ENCODE results near the gene SLC25A52.

The SLC25A52 gene

GRCh38 chr18:31792580-31792911 is 31.9 kb upstream of the SLC25A52 start:
- Histone ChIP-seq H3F3A (ENCODE audit: insufficient read depth, low read length) (no peaks in the 10 kb centered on the region), H3K4me3 (ENCODE audit: low read depth, low read length, poor library complexity, severe bottlenecking) (no peak overlapping the region), H2AFZ (ENCODE audit: low read length) (no peak overlapping the region), H3K9ac (ENCODE audit: low read length) (no peak overlapping the region), H4K20me1 (ENCODE audit: insufficient read depth, low read length) (no peaks in the 10 kb centered on the region), H3K9me3 (ENCODE audit: low read length) (no peaks in the 10 kb centered on the region), H3K27me3 (ENCODE audit: insufficient read depth, low read length) (no peaks in the 10 kb centered on the region), H3K9me2 (ENCODE audit: low read depth, low read length) (no peaks in the 10 kb centered on the region), H3K27ac (ENCODE audit: low read depth, low read length, poor library complexity, severe bottlenecking) (no peak overlapping the region), H3K4me1 (ENCODE audit: insufficient read depth, low read length, severe bottlenecking) (no peaks in the 10 kb centered on the region), H3K36me3 (ENCODE audit: insufficient read depth, low read length) (no peaks in the 10 kb centered on the region), H3K4me2 (ENCODE audit: low read length) (no peak overlapping the region), H3K79me2 (ENCODE audit: insufficient read depth, low read length) (no peaks in the 10 kb centered on the region)
- TF ChIP-seq CTCF (IDR thresholded peaks at IDR 0.05; ENCODE audit: low read length) (no peak), EZH2 (IDR thresholded peaks at IDR 0.05; ENCODE audit: borderline replicate concordance, low read length) (no peak)

- Histone ChIP-seq H3K36me3 (ENCODE audit: insufficient read depth, low read length) (no peaks in the 10 kb centered on the region), H3K4me2 (ENCODE audit: low read length) (no peak overlapping the region), H3K27me3 (ENCODE audit: insufficient read depth, low read length) (no peaks in the 10 kb centered on the region), H4K20me1 (ENCODE audit: insufficient read depth, low read length) (no peaks in the 10 kb centered on the region), H3K4me1 (ENCODE audit: insufficient read depth, low read length, severe bottlenecking) (no peaks in the 10 kb centered on the region), H3K79me2 (ENCODE audit: insufficient read depth, low read length) (no peaks in the 10 kb centered on the region), H3K9ac (ENCODE audit: low read length) (no peak overlapping the region), H3K27ac (ENCODE audit: low read depth, low read length, poor library complexity, severe bottlenecking) (no peak overlapping the region), H3K9me2 (ENCODE audit: low read depth, low read length) (no peaks in the 10 kb centered on the region), H3F3A (ENCODE audit: insufficient read depth, low read length) (no peaks in the 10 kb centered on the region), H3K9me3 (ENCODE audit: low read length) (no peaks in the 10 kb centered on the region), H3K4me3 (ENCODE audit: low read depth, low read length, poor library complexity, severe bottlenecking) (no peak overlapping the region), H2AFZ (ENCODE audit: low read length) (no peak overlapping the region)
- no peak for TF ChIP-seq CTCF (IDR thresholded peaks at IDR 0.05; ENCODE audit: low read length)
- no peak for TF ChIP-seq EZH2 (IDR thresholded peaks at IDR 0.05; ENCODE audit: borderline replicate concordance, low read length)
Measured at GRCh38 chr18:31791817-31792579, 31.3 kb upstream of the SLC25A52 start.

GRCh38 chr18:31789409-31789808 is 28.7 kb upstream of the SLC25A52 start:
- H4K20me1 ChIP-seq (ENCODE audit: insufficient read depth, low read length), result no peaks in the 10 kb centered on the region
- H2AFZ ChIP-seq (ENCODE audit: low read length), result no peak overlapping the region
- TF ChIP-seq CTCF (IDR thresholded peaks at IDR 0.05; ENCODE audit: low read length), result no peak
- no peak for TF ChIP-seq EZH2 (IDR thresholded peaks at IDR 0.05; ENCODE audit: borderline replicate concordance, low read length)
- H3K27me3 ChIP-seq (ENCODE audit: insufficient read depth, low read length), result no peaks in the 10 kb centered on the region
- no peaks in the 10 kb centered on the region for H3K36me3 ChIP-seq (ENCODE audit: insufficient read depth, low read length)
- no peak overlapping the region for H3K4me2 ChIP-seq (ENCODE audit: low read length)
- H3K27ac ChIP-seq (ENCODE audit: low read depth, low read length, poor library complexity, severe bottlenecking), result no peak overlapping the region
- H3K9me3 ChIP-seq (ENCODE audit: low read length), result no peaks in the 10 kb centered on the region
- H3F3A ChIP-seq (ENCODE audit: insufficient read depth, low read length), result no peaks in the 10 kb centered on the region
- no peaks in the 10 kb centered on the region for H3K79me2 ChIP-seq (ENCODE audit: insufficient read depth, low read length)
- H3K4me1 ChIP-seq (ENCODE audit: insufficient read depth, low read length, severe bottlenecking), result no peaks in the 10 kb centered on the region
- no peak overlapping the region for H3K9ac ChIP-seq (ENCODE audit: low read length)
- no peaks in the 10 kb centered on the region for H3K9me2 ChIP-seq (ENCODE audit: low read depth, low read length)
- H3K4me3 ChIP-seq (ENCODE audit: low read depth, low read length, poor library complexity, severe bottlenecking), result no peak overlapping the region
